HG03565 (cell line): ENCODE measurements around the gene TTK.

Source experiments
- ATAC-seq: cut with Tn5 transposase; IDR thresholded peaks from one replicate; pipeline ENCODE4 v1.9.1; 2021; ENCODE audit warnings: mild to moderate bottlenecking, moderate library complexity; ENCODE audit not compliant: unreplicated experiment

TTK gene

GRCh38 chr6:80004173-80005072, at the start of gene TTK:
TTK (plus strand) TSS chr6:80004649; CDS start chr6:80005844, 1,195 bp downstream.
- ATAC-seq: peak; percentile 99

- no peak for ATAC-seq
Measured at GRCh38 chr6:79954849-79955248, 49.6 kb upstream of the TTK start.

GRCh38 chr6:79964607-79965081, 39.8 kb upstream of the TTK start:
- no peak for ATAC-seq

- ATAC-seq: no peak
Measured at GRCh38 chr6:79967178-79967577, 37.3 kb upstream of the TTK start.

GRCh38 chr6:79969784-79970183, 34.7 kb upstream of the TTK start:
- no peak for ATAC-seq

- no peak for ATAC-seq
Measured at GRCh38 chr6:79971193-79971592, 33.3 kb upstream of the TTK start.

GRCh38 chr6:79981652-79982051, 22.8 kb upstream of the TTK start:
- ATAC-seq: no peak

GRCh38 chr6:79984261-79984660, 20.2 kb upstream of the TTK start:
- ATAC-seq: peak; percentile 58

- ATAC-seq: no peak
Measured at GRCh38 chr6:79985128-79985527, 19.3 kb upstream of the TTK start.

- no peak for ATAC-seq
Measured at GRCh38 chr6:79989641-79990040, 14.8 kb upstream of the TTK start.

GRCh38 chr6:79993012-79993910, 11.2 kb upstream of the TTK start:
- no peak for ATAC-seq

- ATAC-seq: no peak
Measured at GRCh38 chr6:79993911-79994309, 10.5 kb upstream of the TTK start.

GRCh38 chr6:79997728-79998127, 6.7 kb upstream of the TTK start:
- no peak for ATAC-seq

GRCh38 chr6:80001337-80001736, 3.1 kb upstream of the TTK start:
- no peak for ATAC-seq

- ATAC-seq: no peak
Measured at GRCh38 chr6:80003826-80004172, 650 bp upstream of the TTK start.

GRCh38 chr6:80005406-80005805, 957 bp downstream of the TTK start:
- ATAC-seq: no peak

- no peak for ATAC-seq
Measured at GRCh38 chr6:80006541-80006940, 2.1 kb downstream of the TTK start.

- no peak for ATAC-seq
Measured at GRCh38 chr6:80009531-80009930, 5.1 kb downstream of the TTK start.

GRCh38 chr6:80010288-80010687, 5.8 kb downstream of the TTK start:
- no peak for ATAC-seq

GRCh38 chr6:80015839-80016435, 11.5 kb downstream of the TTK start:
- no peak for ATAC-seq

GRCh38 chr6:80020381-80021120, 16.1 kb downstream of the TTK start:
- ATAC-seq: no peak
